HEK293 (cell line): ENCODE results near the gene AFAP1L2.
A peak's percentile ranks its signal among the peaks of the same experiment; 100 is the strongest.

Source experiments
- GLIS1 ChIP-seq: fragments of 450-650 bp; formaldehyde crosslinking; IDR thresholded peaks from 2 replicates; pipeline ENCODE4 v1.5.1; 2016; ENCODE audit warnings: missing biosample characterization, missing genetic modification characterization
- HOXA7 ChIP-seq: sonication (generic); formaldehyde crosslinking; IDR thresholded peaks from 2 replicates; pipeline ENCODE4 v1.8.1; 2022; ENCODE audit warnings: missing genetic modification reagents, borderline replicate concordance
- KLF7 ChIP-seq: fragments of 450-650 bp; formaldehyde crosslinking; IDR thresholded peaks from 2 replicates; pipeline ENCODE4 v1.5.1; 2016; ENCODE audit warnings: missing biosample characterization, missing genetic modification characterization, borderline replicate concordance
- MYNN ChIP-seq: fragments of 450-650 bp; formaldehyde crosslinking; IDR thresholded peaks from 2 replicates; pipeline ENCODE4 v1.5.1; 2016; ENCODE audit warnings: missing biosample characterization, missing genetic modification characterization, borderline replicate concordance
- MZF1 ChIP-seq: fragments of 450-650 bp; formaldehyde crosslinking; IDR thresholded peaks from 2 replicates; pipeline ENCODE4 v1.5.1; 2017; ENCODE audit warnings: missing biosample characterization, missing genetic modification characterization, borderline replicate concordance
- SCRT1 ChIP-seq: fragments of 450-650 bp; formaldehyde crosslinking; IDR thresholded peaks from 2 replicates; pipeline ENCODE4 v1.5.1; 2016; ENCODE audit warnings: missing biosample characterization, missing genetic modification characterization, borderline replicate concordance
- SP3 ChIP-seq: fragments of 450-650 bp; formaldehyde crosslinking; IDR thresholded peaks from 2 replicates; pipeline ENCODE4 v1.5.1; 2016; ENCODE audit warnings: missing biosample characterization, missing genetic modification characterization
- ZBTB1 ChIP-seq: fragments of 450-650 bp; formaldehyde crosslinking; IDR thresholded peaks from 2 replicates; pipeline ENCODE4 v1.5.1; 2016; ENCODE audit warnings: missing biosample characterization, missing genetic modification characterization
- ZFHX2 ChIP-seq: fragments of 450-650 bp; formaldehyde crosslinking; conservative IDR thresholded peaks from 2 replicates; pipeline ENCODE4 v1.5.1; 2016; ENCODE audit warnings: missing biosample characterization, missing genetic modification characterization
- ZFP3 ChIP-seq: fragments of 450-650 bp; formaldehyde crosslinking; IDR thresholded peaks from 2 replicates; pipeline ENCODE4 v1.5.1; 2016; ENCODE audit warnings: low read depth, missing biosample characterization, missing genetic modification characterization
- ZNF114 ChIP-seq: fragments of 450-650 bp; formaldehyde crosslinking; IDR thresholded peaks from 2 replicates; pipeline ENCODE4 v1.5.0; 2017; ENCODE audit warnings: missing biosample characterization, missing genetic modification characterization
- ZNF138 ChIP-seq: fragments of 450-650 bp; formaldehyde crosslinking; IDR thresholded peaks from 2 replicates; pipeline ENCODE4 v1.5.1; 2016; ENCODE audit warnings: missing biosample characterization, missing genetic modification characterization, borderline replicate concordance
- ZNF140 ChIP-seq: fragments of 450-650 bp; formaldehyde crosslinking; IDR thresholded peaks from 2 replicates; pipeline ENCODE4 v1.5.1; 2016; ENCODE audit warnings: missing biosample characterization, missing genetic modification characterization
- ZNF146 ChIP-seq: fragments of 450-650 bp; formaldehyde crosslinking; IDR thresholded peaks from 2 replicates; pipeline ENCODE4 v1.5.1; 2016; ENCODE audit warnings: missing biosample characterization, missing genetic modification characterization
- ZNF174 ChIP-seq: fragments of 450-650 bp; formaldehyde crosslinking; IDR thresholded peaks from 2 replicates; pipeline ENCODE4 v1.5.0; 2017; ENCODE audit warnings: missing biosample characterization, mild to moderate bottlenecking, missing genetic modification characterization
- ZNF24 ChIP-seq: fragments of 450-650 bp; formaldehyde crosslinking; IDR thresholded peaks from 2 replicates; pipeline ENCODE4 v1.5.1; 2016; ENCODE audit warnings: missing biosample characterization, missing genetic modification characterization
- ZNF248 ChIP-seq: fragments of 450-650 bp; formaldehyde crosslinking; IDR thresholded peaks from 2 replicates; pipeline ENCODE4 v1.5.1; 2017; ENCODE audit warnings: missing biosample characterization, missing genetic modification characterization
- ZNF292 ChIP-seq: fragments of 450-650 bp; formaldehyde crosslinking; IDR thresholded peaks from 2 replicates; pipeline ENCODE4 v1.5.1; 2016; ENCODE audit warnings: low read depth, missing biosample characterization, missing genetic modification characterization, borderline replicate concordance
- ZNF324 ChIP-seq: fragments of 450-650 bp; formaldehyde crosslinking; IDR thresholded peaks from 2 replicates; pipeline ENCODE4 v1.5.1; 2016; ENCODE audit warnings: missing biosample characterization, missing genetic modification characterization
- ZNF335 ChIP-seq: fragments of 450-650 bp; formaldehyde crosslinking; conservative IDR thresholded peaks from 2 replicates; pipeline ENCODE4 v1.5.1; 2016; ENCODE audit warnings: missing biosample characterization, missing genetic modification characterization
- ZNF341 ChIP-seq: fragments of 450-650 bp; formaldehyde crosslinking; IDR thresholded peaks from 2 replicates; pipeline ENCODE4; 2016; ENCODE audit warnings: low read depth, missing biosample characterization, missing genetic modification characterization
- ZNF404 ChIP-seq: fragments of 450-650 bp; formaldehyde crosslinking; IDR thresholded peaks from 2 replicates; pipeline ENCODE4 v1.5.1; 2017; ENCODE audit warnings: missing biosample characterization, missing genetic modification characterization
- ZNF473 ChIP-seq: fragments of 450-650 bp; formaldehyde crosslinking; IDR thresholded peaks from 2 replicates; pipeline ENCODE4 v1.5.1; 2017; ENCODE audit warnings: missing biosample characterization, missing genetic modification characterization
- ZNF529 ChIP-seq: fragments of 450-650 bp; formaldehyde crosslinking; IDR thresholded peaks from 2 replicates; pipeline ENCODE4 v1.5.1; 2017; ENCODE audit warnings: missing genetic modification characterization, missing biosample characterization; ENCODE audit not compliant: insufficient replicate concordance
- ZNF571 ChIP-seq: fragments of 450-650 bp; formaldehyde crosslinking; IDR thresholded peaks from 2 replicates; pipeline ENCODE4 v1.5.0; 2017; ENCODE audit warnings: missing biosample characterization, missing genetic modification characterization
- ZNF610 ChIP-seq: fragments of 450-650 bp; formaldehyde crosslinking; IDR thresholded peaks from 2 replicates; pipeline ENCODE4 v1.5.1; 2016; ENCODE audit warnings: missing biosample characterization, missing genetic modification characterization, borderline replicate concordance
- ZNF626 ChIP-seq: fragments of 450-650 bp; sonication (Bioruptor Pico); formaldehyde crosslinking; IDR thresholded peaks from 2 replicates; pipeline ENCODE4 v1.5.1; 2018; ENCODE audit warnings: missing biosample characterization, missing genetic modification characterization, inconsistent platforms
- ZNF654 ChIP-seq: fragments of 450-650 bp; formaldehyde crosslinking; IDR thresholded peaks from 2 replicates; pipeline ENCODE4 v1.5.1; 2016; ENCODE audit warnings: low read depth, missing biosample characterization, missing genetic modification characterization
- ZNF785 ChIP-seq: fragments of 450-650 bp; formaldehyde crosslinking; IDR thresholded peaks from 2 replicates; pipeline ENCODE4 v1.5.1; 2016; ENCODE audit warnings: missing biosample characterization, missing genetic modification characterization
- ZNF837 ChIP-seq: fragments of 450-650 bp; formaldehyde crosslinking; IDR thresholded peaks from 2 replicates; pipeline ENCODE4 v1.5.1; 2016; ENCODE audit warnings: missing biosample characterization, missing genetic modification characterization
- TF ChIP-seq, protein P1 (sequence below): fragments of 450-650 bp; formaldehyde crosslinking; conservative IDR thresholded peaks from 2 replicates; pipeline ENCODE4 v1.5.1; 2016; ENCODE audit warnings: low read depth, missing biosample characterization, missing genetic modification characterization
- TF ChIP-seq, protein P2 (sequence below): fragments of 450-650 bp; formaldehyde crosslinking; IDR thresholded peaks from 2 replicates; pipeline ENCODE4 v1.5.1; 2016; ENCODE audit warnings: missing biosample characterization, missing genetic modification characterization
- TF ChIP-seq, protein P3 (sequence below): fragments of 450-650 bp; IDR thresholded peaks from 2 replicates; pipeline ENCODE4 v1.5.1; 2018; ENCODE audit warnings: missing biosample characterization, mild to moderate bottlenecking, missing genetic modification characterization
- TF ChIP-seq, protein P4 (sequence below): fragments of 450-650 bp; formaldehyde crosslinking; IDR thresholded peaks from 2 replicates; pipeline ENCODE4 v1.5.1; 2016; ENCODE audit warnings: missing biosample characterization, missing genetic modification characterization

The AFAP1L2 gene

DNA sequence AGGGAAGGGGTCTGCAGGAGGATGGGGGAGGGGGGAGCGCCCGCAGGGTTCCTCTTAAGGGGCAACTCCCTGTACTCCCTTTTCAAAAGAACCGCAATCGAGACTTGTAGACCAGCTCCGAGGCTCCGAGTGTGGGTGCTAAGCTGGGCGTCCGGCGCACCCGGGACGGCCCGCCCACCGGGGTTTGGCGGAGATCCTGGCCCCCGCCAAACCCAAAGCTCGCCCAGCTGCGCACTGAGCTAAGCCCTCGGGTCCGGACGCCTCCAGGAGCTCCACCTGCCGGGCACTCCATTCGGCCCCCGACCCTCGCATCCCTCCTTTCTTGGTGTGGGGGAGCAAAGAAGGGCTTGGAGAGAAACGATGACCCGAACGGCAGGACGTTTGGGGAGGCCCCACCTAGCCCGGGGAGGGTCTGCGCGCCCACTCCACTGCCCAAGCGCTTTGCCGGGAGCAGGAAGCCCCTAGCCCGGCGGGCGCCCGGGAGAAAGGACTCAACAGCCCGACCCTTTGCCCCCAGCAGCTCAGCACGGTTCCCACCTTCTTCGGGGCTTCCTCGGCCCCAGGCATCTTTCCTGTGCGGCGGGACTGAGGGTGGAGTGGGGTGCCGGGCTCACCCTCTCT lies 651 bp downstream of the AFAP1L2 start (continued):
- peak; percentile 69 for TF ChIP-seq ZNF341
- no peak for TF ChIP-seq ZNF571 (tag by site-specific recombination)
- no peak for TF ChIP-seq MZF1 (tag by site-specific recombination)
- no peak for TF ChIP-seq ZNF24 (tag by site-specific recombination)
- TF ChIP-seq MYNN (tag by site-specific recombination) = no peak
- TF ChIP-seq ZNF837 (tag by site-specific recombination) = no peak
- no peak for TF ChIP-seq ZNF174 (tag by site-specific recombination)
- TF ChIP-seq ZNF138 = no peak
- TF ChIP-seq, protein P1, sequence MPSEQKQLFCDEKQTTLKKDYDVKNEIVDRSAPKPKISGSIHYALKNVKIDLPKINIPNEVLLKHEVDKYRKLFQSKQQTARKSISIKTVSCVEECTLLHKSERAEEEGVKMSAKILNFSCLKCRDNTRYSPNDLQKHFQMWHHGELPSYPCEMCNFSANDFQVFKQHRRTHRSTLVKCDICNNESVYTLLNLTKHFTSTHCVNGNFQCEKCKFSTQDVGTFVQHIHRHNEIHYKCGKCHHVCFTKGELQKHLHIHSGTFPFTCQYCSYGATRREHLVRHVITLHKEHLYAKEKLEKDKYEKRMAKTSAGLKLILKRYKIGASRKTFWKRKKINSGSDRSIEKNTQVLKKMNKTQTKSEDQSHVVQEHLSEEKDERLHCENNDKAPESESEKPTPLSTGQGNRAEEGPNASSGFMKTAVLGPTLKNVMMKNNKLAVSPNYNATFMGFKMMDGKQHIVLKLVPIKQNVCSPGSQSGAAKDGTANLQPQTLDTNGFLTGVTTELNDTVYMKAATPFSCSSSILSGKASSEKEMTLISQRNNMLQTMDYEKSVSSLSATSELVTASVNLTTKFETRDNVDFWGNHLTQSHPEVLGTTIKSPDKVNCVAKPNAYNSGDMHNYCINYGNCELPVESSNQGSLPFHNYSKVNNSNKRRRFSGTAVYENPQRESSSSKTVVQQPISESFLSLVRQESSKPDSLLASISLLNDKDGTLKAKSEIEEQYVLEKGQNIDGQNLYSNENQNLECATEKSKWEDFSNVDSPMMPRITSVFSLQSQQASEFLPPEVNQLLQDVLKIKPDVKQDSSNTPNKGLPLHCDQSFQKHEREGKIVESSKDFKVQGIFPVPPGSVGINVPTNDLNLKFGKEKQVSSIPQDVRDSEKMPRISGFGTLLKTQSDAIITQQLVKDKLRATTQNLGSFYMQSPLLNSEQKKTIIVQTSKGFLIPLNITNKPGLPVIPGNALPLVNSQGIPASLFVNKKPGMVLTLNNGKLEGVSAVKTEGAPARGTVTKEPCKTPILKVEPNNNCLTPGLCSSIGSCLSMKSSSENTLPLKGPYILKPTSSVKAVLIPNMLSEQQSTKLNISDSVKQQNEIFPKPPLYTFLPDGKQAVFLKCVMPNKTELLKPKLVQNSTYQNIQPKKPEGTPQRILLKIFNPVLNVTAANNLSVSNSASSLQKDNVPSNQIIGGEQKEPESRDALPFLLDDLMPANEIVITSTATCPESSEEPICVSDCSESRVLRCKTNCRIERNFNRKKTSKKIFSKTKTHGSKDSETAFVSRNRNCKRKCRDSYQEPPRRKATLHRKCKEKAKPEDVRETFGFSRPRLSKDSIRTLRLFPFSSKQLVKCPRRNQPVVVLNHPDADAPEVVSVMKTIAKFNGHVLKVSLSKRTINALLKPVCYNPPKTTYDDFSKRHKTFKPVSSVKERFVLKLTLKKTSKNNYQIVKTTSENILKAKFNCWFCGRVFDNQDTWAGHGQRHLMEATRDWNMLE = no peak
- TF ChIP-seq ZNF626 (tag by site-specific recombination) = no peak
- TF ChIP-seq KLF7 (tag by site-specific recombination) = no peak
- TF ChIP-seq ZNF140 (tag by site-specific recombination) = no peak
- TF ChIP-seq ZNF146 (tag by site-specific recombination) = no peak
- TF ChIP-seq, protein P2, sequence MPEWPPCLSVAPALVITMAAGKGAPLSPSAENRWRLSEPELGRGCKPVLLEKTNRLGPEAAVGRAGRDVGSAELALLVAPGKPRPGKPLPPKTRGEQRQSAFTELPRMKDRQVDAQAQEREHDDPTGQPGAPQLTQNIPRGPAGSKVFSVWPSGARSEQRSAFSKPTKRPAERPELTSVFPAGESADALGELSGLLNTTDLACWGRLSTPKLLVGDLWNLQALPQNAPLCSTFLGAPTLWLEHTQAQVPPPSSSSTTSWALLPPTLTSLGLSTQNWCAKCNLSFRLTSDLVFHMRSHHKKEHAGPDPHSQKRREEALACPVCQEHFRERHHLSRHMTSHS (tag by site-specific recombination) = no peak
- no peak for TF ChIP-seq ZNF114 (tag by site-specific recombination)
- no peak for TF ChIP-seq ZNF473 (tag by site-specific recombination)
- no peak for TF ChIP-seq ZNF785 (tag by site-specific recombination)
- TF ChIP-seq, protein P3, sequence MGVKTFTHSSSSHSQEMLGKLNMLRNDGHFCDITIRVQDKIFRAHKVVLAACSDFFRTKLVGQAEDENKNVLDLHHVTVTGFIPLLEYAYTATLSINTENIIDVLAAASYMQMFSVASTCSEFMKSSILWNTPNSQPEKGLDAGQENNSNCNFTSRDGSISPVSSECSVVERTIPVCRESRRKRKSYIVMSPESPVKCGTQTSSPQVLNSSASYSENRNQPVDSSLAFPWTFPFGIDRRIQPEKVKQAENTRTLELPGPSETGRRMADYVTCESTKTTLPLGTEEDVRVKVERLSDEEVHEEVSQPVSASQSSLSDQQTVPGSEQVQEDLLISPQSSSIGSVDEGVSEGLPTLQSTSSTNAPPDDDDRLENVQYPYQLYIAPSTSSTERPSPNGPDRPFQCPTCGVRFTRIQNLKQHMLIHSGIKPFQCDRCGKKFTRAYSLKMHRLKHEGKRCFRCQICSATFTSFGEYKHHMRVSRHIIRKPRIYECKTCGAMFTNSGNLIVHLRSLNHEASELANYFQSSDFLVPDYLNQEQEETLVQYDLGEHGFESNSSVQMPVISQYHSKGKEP (tag by site-specific recombination) = no peak
- no peak for TF ChIP-seq ZNF654
- TF ChIP-seq ZNF404 = no peak
- TF ChIP-seq GLIS1 (tag by site-specific recombination) = no peak
- TF ChIP-seq, protein P4, sequence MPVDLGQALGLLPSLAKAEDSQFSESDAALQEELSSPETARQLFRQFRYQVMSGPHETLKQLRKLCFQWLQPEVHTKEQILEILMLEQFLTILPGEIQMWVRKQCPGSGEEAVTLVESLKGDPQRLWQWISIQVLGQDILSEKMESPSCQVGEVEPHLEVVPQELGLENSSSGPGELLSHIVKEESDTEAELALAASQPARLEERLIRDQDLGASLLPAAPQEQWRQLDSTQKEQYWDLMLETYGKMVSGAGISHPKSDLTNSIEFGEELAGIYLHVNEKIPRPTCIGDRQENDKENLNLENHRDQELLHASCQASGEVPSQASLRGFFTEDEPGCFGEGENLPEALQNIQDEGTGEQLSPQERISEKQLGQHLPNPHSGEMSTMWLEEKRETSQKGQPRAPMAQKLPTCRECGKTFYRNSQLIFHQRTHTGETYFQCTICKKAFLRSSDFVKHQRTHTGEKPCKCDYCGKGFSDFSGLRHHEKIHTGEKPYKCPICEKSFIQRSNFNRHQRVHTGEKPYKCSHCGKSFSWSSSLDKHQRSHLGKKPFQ = no peak
- no peak for TF ChIP-seq ZBTB1
- TF ChIP-seq ZNF529 = no peak
- TF ChIP-seq ZNF335 (tag by site-specific recombination) = peak; percentile 72
- no peak for TF ChIP-seq SP3 (tag by site-specific recombination)
- TF ChIP-seq ZNF292 (tag by site-specific recombination) = no peak
- no peak for TF ChIP-seq ZNF248
- TF ChIP-seq ZNF324 = no peak
- TF ChIP-seq HOXA7 = no peak
- peak; percentile 74 for TF ChIP-seq ZFHX2 (tag by site-specific recombination)
- 0 out of 2 replicates have a peak, but pooled peaks have one; percentile 48 for TF ChIP-seq SCRT1
- TF ChIP-seq ZNF610 = no peak
- no peak for TF ChIP-seq ZFP3 (tag by site-specific recombination)
